Measurements from ENCODE around the gene WAPL.

Gene WAPL

DNA sequence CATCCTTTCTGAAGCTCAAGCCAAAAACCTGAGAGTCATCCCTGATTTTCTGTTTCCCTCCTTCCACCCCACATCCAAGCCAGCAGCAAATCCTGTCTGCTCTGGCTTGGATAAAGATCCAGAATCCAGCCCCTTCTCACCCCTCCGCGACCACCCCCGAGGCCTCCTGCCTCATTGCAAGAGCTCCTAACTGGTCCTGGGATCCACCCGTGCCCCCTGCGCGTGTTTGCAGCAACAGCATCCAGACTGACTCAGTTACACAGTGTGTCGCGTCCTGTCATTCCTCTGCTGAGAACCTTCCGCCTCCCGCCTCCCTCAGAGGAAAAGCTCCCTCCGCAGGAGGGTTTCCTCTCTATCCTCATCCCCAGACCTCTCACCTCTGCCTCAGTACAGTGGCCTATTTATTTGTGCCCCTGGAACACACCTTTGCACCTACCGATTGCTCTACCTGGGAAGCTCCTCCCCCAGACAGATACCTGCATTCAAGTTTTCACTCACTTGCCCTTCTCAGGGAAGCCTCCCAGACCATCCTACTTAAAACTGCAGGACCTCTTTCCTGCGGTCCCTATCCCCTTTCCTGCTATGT is 133.4 kb downstream of the WAPL start:
- DNase-seq: no peak

DNA sequence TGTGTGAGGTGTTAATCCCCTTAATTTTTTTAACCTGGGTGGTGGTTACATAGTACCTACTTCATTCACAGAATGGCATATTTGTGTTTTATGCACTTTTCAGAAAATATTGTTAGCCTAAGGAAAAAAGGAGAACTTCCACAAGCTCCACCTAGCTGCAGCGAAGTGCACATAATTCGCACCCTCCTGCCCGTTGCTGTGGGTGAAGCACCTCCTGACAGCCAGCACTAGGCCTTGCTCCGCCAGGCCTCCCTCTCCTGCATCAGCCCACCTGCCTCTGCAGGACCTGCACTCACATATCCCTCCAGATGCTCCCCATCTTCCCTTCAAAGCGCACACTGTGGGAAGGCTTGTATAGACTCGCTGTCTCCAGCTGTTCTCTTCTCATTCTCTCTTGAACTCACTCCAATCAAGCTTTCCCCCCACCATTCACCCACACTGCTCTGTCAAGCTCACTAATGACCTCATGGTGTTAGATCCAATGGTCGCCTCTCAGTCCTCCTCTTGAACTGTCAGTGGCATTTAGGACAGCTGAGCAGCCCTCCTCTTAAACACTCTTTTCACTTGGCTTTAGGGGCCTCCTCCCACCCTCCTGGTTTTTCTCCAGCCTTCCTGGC is 134.3 kb downstream of the WAPL start:
- DNase-seq: no peak

DNA sequence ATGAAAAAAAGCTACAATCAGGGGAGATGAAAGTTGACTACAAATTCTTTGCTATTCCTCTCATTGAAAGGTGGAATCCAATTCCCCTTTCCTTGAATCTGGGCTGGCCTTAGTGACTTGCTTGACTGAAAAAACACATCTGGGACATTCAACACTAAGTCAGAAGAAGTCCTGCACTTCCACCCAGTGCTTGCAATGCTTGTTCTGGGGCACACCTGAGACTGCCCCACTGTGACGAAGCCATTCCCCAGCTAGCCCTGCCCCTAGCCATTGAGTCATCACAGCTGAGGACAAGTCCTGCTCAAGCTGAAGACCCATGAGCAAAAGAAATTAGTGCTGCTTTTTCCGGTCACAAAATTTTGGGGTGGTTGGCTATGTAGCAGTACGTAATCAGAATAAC is 135.8 kb downstream of the WAPL start:
- DNase-seq: no peak

Measured in femur (tissue), 1 donor.